Fibroblast of the aortic adventitia (primary cell): ENCODE measurements around the gene CAPN5. TPM values are rescaled to one million over a fixed set of nuclear protein-coding genes. Genes with fewer than 3 reads are reported as not detected.

Experiments used
- DNase-seq: peaks from one replicate; pipeline ENCODE4 v3.0.0-alpha.2; 2010; ENCODE audit warnings: low read depth
- H3K4me3 ChIP-seq: 2 replicates; pipeline ENCODE4 v1.5.1; 2011; ENCODE audit warnings: low read depth, mild to moderate bottlenecking, control low read depth, low read length, moderate library complexity
- CTCF ChIP-seq: IDR thresholded peaks from 2 replicates; pipeline ENCODE4 v1.5.1; 2011; ENCODE audit warnings: mild to moderate bottlenecking, low read length, control low read depth, inconsistent platforms; ENCODE audit not compliant: insufficient read depth
- total RNA-seq: library from RNA; depleted of rRNA; stranded (reverse); fragments of >200 nt; gene quantifications from 2 replicates; pipeline ENCODE4 v1.2.3, GENCODE V29; 2012; ENCODE audit warnings: low replicate concordance

The CAPN5 gene
- total RNA-seq, 1 donor, result 31.0 TPM

DNA sequence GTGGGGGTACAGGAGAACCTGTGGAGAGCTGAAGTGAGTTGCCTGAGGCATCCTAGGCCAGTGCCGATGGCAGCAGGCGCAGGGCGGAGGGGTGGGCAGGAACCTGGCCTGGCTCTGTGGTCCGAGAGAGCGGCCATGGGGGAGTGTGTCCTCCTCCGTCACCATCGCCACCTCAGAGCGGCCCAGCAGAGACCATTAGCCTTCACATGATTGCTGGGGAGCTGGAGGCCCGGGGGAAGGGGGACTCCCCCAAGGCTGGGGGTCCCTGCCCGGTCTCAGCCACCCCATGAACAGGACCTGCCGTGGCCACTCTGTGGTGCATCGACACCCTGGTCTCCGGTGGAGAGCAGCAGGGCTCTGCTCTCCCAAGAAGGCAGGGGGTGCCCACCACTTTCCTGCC, 40.0 kb downstream of the CAPN5 start:
- no peak for TF ChIP-seq CTCF
- no peak overlapping the region for H3K4me3 ChIP-seq
- no peak for DNase-seq

- no peak for TF ChIP-seq CTCF
- peak; percentile 92 for DNase-seq
- H3K4me3 ChIP-seq, result no peak overlapping the region
Observed at GRCh38 chr11:77107950-77108349, 41.2 kb downstream of the CAPN5 start.

DNA sequence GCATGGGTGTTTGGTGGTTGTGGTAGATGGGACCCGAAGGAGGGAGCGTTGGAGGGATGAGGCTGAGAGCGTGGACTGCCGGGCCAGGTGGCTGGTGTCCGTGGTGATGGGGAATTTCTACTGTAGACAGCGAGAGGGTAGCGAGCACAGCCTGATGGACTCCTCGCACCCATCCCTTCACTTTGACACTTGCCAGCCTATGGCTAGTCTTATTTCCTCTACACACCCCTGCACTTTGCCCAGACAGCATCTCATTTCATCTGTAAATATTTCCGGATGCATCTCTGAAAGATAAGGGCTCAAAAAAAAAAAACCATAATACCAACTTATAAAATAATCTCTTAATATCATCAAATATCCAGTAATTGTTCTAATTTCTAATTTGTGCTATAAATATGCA, 41.7 kb downstream of the CAPN5 start:
- TF ChIP-seq CTCF, result no peak

GRCh38 chr11:77109236-77110019, 42.7 kb downstream of the CAPN5 start:
- no peak overlapping the region for H3K4me3 ChIP-seq
- no peak for TF ChIP-seq CTCF
- DNase-seq, result peak; percentile 56

More for the DNA sequence above, 41.7 kb downstream of the CAPN5 start:
- DNase-seq, result no peak
- H3K4me3 ChIP-seq, result no peak overlapping the region

- no peak for TF ChIP-seq CTCF
- no peak overlapping the region for H3K4me3 ChIP-seq
- no peak for DNase-seq
Observed at GRCh38 chr11:77110836-77111235, 44.1 kb downstream of the CAPN5 start.

GRCh38 chr11:77111277-77111676, 44.5 kb downstream of the CAPN5 start:
- DNase-seq, result peak; percentile 28
- no peak for TF ChIP-seq CTCF
- no peak overlapping the region for H3K4me3 ChIP-seq

- no peak for DNase-seq
- H3K4me3 ChIP-seq, result no peak overlapping the region
- TF ChIP-seq CTCF, result no peak
Observed at GRCh38 chr11:77111946-77112345, 45.2 kb downstream of the CAPN5 start.
